ENCODE results near the gene GASK1A.

GASK1A gene

DNA sequence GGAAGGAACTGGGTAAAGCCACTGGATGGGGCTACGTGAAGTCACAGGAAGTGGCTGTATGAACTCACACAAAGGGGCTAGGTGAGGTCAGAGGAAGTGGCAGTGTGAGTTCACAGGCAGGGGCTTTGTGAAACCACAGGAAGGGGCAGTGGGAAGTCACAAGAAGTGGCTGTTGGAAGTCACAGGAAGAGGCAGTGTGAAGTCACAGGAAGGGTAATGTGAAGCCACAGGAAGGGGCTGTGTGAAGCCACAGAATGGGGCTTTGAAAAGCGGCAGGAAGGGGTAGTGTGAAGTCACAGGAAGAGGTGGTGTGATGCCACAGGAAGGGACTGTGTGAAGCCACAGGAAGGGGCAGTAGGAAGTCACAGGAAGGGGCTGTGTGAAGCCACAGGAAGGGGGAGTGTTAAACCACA, 34.6 kb downstream of the GASK1A start:
- no peak for DNase-seq (ENCODE audit: low read depth)

DNA sequence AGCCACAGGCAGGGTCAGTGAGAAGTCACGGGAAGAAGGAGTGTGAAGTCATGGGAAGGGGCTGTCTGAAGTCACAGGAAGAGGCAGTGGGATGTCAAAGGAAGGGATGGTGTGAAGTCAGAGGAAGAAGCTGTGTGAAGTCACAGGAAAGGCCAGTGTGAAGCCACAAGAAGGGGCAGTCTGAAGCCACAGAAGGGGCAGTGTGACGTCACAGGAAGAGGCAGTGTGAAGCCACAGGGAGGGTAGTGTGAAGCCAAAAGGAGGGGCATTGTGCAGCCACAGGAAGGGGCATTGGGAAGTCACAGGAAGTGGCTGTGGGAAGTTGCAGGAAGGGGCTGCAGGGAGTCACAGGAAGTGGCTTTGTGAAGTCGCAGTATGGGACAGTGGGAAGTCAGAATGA, 35.1 kb downstream of the GASK1A start:
- DNase-seq (ENCODE audit: low read depth), result no peak

DNA sequence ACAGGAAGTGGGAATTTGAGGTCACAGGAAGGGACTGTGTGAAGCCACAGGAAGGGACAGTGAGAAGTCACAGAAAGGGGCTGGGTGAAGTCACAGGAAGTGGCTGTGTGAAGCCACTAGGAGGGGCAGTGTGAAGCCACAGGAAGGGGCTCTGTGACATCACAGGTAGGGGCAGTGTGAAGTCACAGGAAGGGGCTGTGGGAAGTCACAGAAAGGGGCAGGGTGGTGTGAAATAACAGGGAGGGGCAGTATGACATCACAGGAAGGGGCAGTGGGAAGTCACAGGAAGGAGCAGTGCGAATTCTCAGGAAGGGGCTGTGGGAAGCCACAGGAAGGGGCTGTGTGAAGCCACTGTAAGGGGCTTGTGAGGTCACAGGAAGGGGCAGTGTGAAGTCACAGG, 35.8 kb downstream of the GASK1A start:
- no peak for DNase-seq (ENCODE audit: low read depth)

- no peak for DNase-seq (ENCODE audit: low read depth)
Observed at GRCh38 chr3:43015572-43015971, 36.5 kb downstream of the GASK1A start.

DNA sequence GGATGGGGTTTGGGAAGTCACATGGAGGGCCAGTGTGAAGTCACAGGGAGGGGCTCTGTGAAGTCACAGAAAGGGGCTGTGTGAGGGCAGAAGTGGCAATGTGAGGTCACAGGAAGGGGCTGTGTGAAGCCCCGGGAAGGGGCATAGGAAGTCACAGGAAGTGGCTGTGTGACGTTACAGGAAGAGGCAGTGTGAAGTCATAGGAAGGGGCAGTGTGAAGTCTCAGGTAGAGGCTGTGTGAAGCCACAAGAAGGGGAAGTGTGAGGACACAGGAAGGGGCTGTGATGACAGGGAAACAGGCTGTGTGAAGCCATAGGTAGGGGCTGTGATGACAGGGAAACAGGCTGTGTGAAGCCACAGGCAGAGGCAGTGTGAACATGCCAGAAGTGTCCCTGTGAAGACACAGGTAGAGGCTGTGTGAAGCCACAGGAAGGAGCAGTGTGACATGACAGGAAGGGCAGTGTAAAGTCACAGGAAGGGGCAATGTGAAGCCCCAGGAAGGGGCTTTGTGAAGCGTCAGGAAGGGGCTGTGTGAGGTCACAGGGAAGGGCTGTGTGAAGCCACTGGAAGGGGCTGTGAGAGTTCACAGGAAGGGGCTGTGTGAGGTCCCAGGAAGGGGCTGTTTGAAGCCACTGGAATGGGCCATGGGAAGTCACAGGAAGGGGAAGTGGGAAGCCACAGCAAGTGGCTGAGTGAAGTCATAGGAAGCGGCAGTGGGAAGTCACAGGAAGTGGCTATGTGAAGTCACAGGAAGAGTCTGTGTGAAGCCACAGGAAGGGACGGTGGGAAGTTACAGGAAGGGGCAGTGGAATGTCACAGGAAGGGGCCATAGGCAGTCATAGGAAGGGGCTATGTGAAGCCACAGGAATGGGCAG, 37.1 kb downstream of the GASK1A start:
- DNase-seq (ENCODE audit: low read depth), result no peak

GRCh38 chr3:43017004-43017403, 37.9 kb downstream of the GASK1A start:
- no peak for DNase-seq (ENCODE audit: low read depth)

DNA sequence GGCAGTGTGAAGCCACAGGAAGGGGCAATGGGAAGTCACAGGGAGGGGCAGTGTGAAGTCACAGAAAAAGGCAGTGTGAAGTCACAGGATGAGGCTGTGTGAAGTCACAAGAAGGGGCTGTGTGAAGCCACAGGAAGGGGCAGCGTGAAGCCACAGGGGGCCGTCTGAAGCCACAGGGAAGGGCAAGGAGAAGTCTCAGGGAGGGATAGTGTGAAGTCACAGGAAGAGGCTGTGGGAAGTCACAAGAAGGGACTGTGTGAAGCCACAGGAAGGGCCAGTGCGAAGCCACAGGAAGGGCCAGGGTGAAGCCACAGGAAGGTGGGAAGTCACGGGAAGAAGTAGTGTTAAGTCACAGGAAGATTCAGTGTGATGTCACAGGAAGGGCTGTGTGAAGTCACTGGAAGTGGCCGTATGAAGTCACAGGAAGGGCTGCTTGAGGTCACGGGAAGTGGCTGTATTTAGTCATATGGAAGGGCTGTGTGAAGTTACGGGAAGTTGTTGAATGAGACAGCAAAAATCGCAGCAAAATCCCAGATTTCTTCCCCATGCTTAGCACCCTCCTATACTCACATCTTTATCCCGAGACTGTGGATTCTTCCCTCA, 38.6 kb downstream of the GASK1A start:
- no peak for DNase-seq (ENCODE audit: low read depth)

DNA sequence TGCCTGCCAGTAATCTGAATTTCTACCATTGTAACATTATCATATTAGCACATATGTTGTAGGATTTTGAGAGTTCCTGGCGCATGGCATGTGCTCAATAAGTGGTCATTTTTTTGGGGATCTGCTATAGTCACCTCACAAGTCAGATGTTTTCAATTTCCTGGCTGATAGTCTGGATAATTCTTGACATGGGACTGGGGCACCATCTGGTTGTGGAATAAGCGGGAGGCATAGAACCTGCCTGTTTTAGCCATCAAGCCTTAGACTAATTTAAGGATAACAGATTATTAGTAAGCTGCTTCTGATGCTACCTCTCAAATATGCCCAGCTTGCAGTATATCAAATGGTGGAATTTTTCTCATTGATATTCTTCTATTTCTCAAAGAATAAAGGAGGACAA, 39.1 kb downstream of the GASK1A start:
- no peak for DNase-seq (ENCODE audit: low read depth)

- no peak for DNase-seq (ENCODE audit: low read depth)
Observed at GRCh38 chr3:43019006-43019809, 40.1 kb downstream of the GASK1A start.

DNA sequence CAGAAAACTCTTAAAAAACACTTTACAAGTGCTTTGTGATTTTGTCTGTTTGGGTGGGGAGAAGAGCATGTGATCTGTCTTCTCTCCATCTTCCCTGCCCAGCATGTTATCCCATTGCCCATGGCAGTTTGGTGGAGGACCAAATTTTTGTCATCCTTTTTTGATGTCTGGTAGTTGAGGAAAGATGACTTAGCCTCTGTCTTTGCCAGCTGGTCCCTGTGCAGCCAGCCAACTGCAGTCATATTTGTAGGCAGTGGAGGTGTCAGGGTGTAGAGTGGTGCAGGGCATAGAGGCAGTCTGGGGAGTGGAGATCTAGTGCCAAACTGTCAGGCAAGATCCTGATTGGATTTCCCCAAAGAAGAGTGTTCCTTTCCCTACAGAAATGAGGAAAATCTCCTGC, 40.7 kb downstream of the GASK1A start:
- DNase-seq (ENCODE audit: low read depth), result no peak

DNA sequence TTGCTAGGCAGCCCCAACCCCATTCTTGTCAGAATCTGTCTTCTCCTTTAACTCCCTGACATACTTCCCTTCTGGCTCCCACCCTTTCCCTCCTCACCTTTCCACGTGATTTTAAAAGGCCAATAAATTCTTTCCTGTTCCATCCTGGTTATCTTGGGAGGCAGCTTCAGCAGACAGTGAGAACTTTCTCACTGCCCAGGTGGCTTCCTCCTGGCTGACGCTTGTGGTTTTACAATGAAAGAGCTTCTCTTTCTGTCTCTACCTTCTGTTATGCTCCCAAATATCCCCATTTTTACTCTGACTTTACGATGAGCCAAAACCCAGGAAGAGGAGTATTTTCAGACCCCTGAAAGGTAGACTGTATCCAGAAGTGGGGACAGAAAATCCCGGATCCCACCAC, 42.1 kb downstream of the GASK1A start:
- DNase-seq (ENCODE audit: low read depth), result no peak

- DNase-seq (ENCODE audit: low read depth), result no peak
Observed at GRCh38 chr3:43022121-43022520, 43.0 kb downstream of the GASK1A start.

DNA sequence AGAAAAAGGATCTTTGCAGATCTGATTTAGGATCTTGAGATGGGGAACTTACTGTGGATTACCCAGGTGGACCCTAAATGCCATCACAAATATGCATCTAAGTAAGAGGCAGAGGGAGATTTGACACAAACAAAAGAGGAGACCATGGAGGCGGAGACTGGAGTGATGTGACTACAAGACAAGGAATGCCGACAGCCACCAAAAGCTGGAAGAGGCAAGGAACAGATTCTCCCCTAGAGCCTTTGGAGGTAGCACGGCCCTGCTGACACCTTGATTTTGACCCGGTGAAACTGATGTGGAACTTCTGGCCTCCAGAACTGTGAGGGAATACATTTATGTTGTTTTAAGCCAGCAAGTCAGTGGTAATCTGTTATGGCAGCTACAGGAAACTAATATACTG, 44.0 kb downstream of the GASK1A start:
- no peak for DNase-seq (ENCODE audit: low read depth)

GRCh38 chr3:43023746-43024145, 44.6 kb downstream of the GASK1A start:
- DNase-seq (ENCODE audit: low read depth), result no peak

DNA sequence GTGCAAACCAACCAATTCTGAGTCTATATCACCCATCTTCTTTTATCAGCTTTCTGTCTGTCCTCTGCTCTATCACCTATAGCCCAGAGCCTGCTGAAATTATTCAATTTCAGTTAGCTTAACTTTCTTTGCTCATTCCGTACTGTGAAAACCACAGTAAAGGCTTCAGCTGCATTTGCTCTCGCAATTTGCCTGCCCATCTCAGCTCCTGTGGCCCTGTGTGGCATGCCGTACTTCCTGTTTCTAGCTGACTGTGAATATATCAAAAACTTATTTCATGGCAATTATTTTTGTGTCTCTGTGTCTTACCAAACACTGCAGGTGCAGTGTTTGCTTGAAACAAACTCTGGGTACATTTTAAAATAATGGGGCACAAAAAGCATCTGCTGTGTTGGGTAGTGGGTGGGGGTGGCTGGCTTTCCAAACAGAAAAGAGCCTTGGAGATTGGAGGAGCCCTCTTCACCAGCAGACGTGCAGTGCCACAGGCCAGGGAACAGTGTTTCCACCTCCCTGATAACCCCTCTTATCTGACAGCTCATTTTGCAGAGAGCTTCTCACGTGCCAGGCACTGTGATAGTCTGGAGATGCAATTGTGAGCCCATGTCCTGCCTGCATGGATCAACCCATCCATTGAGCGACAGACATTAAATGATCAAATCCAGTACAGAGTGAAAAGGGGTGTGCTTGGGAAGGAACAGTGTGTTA, 45.2 kb downstream of the GASK1A start:
- no peak for DNase-seq (ENCODE audit: low read depth)

GRCh38 chr3:43025423-43025822, 46.3 kb downstream of the GASK1A start:
- no peak for DNase-seq (ENCODE audit: low read depth)

DNA sequence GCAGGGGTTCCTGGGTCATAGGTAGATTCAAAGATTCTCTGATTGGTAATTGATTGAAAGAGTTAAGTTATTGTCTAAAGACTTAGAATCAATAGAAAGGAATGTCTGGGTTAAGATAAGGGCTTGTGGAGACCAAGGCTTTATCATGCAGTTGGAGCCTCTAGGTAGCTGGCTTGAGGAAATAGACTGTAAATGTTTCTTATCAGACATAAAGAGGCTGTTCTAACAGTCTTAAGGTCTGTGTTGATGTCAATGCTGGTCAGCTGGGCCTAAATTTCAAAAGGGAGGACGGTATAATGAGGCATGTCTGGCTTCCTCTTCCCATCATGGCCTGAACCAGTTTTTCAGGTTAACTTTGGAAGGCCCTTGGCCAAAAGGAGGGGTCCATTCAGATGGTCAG, 48.9 kb downstream of the GASK1A start:
- no peak for DNase-seq (ENCODE audit: low read depth)

GRCh38 chr3:43028678-43029490, 49.8 kb downstream of the GASK1A start:
- peak; percentile 8 for DNase-seq (ENCODE audit: low read depth)

DNA sequence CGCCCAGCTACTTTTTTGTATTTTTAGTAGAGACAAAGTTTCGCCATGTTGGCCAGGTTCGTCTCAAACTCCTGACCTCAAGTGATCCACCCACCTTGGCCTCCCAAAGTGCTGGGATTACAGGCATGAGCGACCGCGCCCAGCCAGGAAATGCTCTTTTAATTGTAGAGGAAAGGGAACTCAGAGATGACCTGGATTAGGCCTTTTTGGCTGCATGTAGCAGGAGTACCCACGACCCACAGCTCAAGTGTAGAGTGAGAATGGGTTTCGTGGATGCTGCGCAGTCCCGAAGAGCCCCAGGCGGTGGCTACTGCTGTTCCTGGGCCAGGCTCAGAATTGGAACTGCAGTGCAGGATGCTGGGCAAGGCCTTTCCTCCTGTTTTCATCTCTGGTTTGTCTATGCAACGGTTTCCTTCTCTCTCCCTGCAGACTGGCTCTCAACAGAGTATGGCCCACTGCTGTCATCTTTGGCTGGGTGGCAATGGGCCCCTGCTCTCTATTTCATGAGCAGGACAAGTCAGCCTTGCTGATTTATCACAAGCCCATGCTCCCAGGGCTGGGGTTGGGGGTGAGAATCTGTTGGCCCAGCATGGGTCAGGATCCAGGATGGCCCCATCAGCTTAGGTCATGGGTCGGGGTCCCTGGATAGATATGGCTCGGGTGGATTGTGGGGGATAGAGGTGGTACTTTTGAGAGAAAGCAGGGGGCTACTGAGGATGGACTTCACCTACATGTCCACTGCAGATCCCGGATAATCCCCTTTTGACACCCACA, 51.2 kb downstream of the GASK1A start:
- no peak for DNase-seq (ENCODE audit: low read depth)

- no peak for DNase-seq (ENCODE audit: low read depth)
Observed at GRCh38 chr3:43031485-43031884, 52.4 kb downstream of the GASK1A start.
